NOMO-1 (cell line): ENCODE results near the gene SNX20.

Source experiments
- DNase-seq, 2 experiments: peaks; one replicate each; lab custom pipeline; 2025; ENCODE audit not compliant: unreplicated experiment in 2 of 2; lab: John Stamatoyannopoulos, UW

Gene SNX20

DNA sequence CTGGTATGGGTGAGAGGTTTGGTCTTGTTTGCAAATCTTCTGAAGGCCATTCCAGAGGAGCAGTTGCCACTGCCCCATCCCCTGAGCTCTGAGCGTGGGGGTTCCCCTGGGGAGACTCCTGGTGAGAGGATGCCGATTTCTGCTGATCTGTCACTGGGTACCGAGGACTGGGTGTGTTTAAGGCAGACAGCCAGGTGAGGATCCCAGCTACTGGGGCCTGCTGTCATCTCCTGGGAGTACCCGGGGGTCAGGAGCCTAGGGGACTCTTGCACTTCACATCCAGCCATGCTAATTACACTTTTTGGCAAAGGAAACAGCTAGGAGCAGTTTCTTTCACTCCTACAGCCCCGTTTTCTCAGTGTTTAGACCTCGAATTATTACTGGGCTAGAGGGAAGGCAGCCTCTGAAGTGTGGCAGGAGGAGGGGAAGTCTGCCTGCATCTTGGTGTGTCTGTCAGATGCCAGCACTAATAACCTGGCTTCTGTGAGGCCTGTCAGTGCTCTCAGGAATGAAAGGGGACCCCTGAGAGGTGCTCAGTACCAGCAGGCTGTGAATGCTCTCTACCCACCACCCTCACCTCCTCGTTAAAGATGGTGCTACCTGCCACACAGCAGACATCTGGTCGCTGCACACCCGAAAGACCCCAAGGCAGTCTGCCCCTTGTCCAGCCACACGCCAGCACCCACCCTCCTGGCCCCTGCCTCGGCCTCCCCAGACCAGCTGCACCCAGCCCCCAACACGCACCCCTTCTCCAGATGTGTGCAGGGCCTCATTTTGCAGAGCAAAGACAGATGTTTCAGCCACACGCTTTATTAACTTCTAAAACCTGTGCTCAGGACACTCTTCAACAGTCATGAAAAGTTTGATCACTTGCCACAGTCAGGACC, 43.2 kb downstream of the SNX20 start:
- DNase-seq, result no peak

DNA sequence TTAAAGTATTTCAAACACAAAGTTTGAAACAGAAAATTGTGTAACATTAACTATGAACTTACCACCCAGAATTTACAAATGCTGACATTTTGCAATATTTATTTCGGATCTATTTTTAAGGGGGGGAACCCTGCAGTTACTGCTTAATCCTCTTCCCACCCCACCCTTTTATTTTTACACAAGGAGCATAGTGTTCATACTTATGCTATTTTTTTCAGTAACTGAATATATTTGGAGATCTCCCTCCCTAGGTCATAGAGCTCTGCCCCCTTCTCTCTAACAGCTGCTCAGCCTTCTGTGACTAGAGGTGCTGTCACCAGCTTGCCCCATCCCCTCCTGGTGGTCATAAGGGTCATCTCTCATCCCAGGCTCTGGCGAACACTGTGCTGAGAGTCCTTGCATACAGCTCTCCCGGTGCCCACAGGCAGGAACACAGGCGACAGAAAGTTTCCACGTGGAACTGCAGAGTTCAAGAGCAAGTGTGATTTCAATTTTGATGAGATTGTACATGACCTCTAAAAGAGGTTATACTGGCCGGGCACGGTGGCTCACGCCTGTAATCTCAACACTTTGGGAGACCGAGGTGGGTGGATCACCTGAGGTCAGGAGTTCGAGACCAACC, 44.2 kb downstream of the SNX20 start:
- no peak for DNase-seq

DNA sequence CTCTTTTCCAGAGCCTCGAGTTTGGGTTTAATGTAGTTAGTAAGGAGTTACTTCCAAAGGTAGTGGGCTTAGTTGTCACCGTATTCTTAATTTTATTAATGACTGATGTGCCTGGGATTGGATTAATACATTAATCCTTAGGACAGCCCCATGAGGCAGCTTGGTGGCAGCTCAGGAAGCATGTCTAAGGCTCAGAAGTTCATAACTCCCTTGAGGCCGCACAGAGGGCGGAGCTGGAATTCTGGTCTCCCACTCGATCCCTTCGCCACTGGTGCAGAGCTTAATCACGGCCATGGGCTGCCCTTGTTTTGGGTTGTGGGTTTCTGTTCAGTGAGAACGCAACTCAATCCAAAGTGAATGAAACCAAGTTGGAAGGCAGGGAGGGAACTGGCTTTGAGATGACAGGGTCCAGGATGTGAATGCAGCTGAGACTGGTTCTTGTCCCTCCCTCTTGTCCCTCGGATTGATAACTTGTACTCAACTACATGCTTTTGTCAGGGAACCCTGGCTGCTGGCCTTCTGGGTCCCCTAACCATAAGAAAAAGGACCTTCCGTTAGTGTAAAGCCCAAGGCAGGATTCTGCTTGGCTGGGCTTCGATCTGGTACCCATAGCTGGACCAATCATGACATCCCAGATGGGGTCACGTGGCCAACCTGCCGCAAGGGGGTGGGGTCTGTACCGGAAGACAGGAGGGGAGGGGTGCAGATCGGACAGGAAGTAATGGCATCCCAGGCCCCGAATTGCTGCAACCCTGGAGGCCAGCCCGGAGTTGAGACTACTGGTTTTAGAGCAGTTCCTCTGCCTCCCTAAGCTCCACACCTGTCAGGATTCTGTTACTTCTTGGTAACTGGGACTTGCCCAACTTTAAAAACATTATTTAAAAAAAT, 45.4 kb downstream of the SNX20 start:
- DNase-seq, result no peak

DNA sequence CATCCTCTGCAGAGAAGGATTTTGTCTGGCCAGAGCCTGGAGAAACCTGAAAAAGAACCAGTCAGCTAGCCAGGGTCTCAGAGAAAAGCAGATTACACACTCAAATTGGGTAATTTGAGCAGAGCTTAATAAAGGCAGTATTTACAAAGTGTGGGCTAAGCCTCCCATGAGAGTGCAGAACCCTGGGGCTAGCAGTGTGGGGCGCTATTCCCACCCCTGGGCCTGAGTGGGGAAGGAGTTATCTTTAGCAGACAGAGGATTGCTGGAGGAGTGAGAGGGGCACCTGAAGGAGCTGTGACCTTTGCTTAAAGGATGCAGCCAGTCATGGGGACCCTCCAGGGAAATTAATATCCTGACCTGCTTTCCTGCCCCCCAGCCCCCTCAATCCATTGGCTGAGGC, 46.2 kb downstream of the SNX20 start:
- DNase-seq, result no peak

DNA sequence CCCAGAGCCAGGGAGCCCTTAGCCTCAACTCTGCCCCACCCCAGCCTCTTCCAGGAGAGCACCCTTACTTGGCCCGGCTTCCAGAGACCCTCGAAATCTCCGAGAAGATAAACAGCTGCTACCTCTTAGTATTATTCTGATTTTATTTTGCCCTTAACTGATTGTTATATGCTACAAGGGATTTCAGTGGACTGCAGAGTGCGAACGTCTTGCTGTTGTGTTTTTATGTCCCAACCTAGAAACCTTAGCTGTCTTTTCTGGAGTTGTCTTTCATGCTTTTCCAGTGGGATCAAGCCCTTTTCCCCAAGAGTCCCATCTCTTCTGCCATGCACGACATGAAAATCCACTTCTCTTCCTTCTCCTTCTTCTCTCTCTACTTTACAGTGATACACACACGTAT, 47.0 kb downstream of the SNX20 start:
- no peak for DNase-seq

DNA sequence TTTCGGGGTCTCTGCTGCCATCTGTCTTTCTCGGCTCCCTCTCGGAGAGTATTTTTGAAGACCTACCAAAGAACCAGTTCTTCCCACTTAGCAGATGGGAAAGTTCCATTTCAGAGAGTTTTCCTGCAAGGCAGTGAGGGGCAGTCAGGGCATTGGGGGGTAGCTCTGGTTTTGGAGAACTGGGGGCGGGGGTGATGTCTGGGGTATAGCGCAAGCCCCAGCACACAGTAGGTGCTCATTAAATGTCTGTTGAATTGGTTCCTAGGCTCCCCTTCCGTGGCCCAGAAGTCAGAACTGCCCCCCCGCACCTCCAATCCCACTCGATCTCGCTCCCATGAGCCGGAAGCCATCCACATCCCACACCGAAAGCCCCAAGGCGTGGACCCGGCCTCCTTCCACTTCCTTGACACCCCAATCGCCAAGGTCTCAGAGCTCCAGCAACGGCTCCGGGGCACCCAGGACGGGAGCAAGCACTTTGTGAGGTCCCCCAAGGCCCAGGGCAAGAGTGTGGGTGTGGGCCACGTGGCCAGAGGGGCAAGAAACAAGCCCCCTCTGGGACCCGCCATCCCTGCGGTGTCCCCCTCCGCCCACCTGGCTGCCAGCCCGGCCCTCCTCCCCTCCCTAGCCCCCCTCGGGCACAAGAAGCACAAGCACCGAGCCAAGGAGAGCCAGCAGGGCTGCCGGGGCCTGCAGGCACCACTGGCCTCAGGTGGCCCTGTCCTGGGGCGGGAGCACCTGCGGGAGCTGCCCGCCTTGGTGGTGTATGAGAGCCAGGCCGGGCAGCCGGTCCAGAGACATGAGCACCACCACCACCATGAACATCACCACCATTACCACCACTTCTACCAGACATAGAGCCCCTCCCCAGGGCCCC, 47.9 kb downstream of the SNX20 start:
- DNase-seq, result no peak

DNA sequence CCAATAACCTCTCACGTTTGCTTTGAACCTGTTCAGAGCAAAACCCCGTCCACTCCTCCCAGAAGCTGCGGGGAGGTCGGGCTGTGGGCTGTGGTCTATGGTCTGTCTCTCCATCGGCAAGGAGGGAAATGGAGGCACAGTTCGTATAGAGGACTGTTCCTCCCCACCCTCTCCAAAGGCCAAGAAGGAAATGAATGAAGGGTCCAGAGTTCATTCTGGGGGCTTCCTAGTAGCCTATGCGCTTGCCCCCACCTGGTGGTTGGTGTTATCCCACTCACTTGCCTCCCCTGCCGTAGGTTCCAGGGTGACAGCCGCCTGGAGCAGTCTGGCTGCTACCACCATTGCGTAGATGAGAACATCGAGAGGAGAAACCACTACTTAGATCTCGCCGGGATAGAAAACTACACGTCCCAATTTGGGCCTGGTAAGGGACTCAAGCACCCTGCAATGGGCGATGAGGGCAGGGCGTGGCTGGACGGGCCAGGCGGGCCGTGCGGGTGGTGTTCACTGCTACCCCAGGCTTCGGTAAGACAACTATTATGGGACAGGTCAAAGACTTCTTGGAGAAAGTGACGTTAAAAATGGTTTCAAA, 49.0 kb downstream of the SNX20 start:
- DNase-seq, result no peak

DNA sequence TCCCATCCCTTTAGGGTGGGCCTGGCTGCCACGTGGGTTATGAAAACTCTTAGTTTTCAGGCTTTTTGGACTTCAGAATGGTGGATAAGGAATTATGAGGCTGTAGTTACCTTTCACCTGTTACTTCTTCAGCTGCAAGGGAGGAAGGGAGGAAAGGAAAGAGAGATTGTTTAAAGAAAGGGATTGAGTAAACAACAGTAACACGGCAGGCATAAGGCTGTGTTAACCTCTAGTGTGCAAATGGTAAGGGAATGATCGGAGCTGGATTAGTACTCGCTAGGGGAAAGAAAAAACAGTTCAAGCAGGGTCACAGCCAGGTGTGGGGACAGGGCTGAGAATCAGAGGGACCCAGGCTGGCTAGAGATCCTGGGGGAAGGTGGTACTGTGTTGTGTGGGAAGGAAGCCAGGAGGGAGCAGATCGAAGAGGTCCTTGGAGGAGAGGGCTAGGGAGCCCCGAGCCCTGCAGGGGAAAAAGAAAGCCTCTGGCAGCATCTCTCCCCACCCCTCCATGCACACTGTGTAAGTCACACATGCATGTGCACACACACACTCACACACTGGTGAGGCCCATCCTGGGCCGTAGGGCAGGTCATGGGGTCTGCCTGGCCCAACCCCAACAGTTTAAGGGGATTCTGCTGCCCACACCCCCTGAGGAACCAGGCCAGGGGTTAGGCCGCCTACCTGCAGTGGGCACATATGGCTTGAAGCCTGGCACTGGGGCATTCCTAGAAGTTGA, 49.7 kb downstream of the SNX20 start:
- no peak for DNase-seq

DNA sequence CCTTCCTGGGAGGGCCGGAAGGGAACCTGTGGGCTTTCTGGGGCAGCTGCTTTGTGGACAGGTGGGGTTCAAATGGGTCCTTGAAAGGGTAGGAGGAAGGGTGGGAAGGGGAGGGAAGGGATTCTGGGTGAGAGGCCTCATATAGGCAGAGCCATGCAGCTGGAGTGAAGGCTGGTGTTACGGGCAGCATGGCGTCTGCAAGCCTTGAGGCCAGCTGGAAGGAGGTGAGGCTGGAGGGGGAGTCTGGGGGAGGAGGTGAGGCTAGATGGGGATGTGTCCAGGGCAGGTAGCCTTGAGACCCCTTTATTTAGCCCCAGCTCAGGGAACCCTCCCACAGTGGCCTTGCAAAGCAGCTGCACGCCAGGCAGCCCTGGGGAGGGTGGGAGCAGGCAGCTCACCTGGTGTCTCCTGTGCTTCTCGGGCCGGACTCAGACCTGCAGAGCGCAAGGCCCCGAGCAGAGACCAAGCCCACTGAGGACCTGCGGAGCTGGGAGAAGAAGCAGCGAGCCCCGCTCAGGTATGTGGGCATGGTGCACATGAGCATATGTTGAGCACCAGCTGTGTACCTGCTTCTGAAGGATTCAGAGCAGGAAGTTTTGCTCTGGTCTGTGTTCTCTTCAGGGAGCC, 50.6 kb downstream of the SNX20 start:
- no peak for DNase-seq

DNA sequence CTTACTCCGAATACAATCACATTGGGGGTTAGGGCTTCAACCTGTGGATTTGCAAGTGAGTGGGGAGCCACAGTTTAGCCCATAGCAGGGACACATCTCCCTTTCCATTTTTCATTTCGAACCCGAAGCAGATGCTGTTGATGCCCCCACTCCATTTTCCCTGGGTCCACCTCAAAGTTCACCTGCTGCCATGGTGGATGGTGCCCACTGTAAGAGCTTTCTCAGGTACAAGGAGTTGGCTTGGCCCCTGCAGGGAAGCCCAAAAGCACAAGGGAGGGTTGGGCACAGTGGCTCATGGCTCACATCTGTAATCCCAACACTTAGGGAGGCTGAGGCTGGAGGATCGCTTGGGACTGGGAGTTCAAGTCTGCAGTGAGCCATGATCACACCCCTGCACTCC, 51.8 kb downstream of the SNX20 start:
- DNase-seq, result no peak

DNA sequence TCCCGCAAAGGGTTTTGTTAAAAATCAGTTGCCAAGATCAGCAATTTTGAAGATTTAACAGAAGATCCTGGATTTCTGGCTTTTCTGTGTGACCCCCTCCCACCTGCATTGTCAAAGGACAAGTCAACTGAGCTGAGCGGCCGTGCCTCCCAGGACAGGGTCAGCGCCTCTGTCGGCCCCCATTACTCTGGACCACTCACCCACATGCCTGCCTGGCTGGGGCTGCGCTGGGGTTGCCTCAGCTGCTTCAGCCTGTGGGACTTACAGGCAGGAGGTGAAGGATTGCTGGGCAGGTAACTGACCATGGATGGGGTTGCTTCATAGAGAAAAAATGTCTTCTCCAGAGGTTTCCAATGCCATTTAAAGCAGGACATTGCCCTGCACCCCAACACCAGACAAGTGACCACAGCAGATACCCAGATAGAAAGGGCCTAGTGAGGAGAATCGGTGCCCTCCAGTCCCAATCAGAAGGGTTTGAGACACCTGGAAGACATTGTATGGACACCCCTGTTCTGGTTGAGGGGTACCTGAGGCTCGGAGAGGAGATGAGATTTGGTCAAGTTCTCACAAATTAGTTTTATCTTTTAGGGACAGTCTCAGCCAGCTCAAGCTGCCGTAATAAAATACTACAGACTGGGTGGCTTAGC, 52.8 kb downstream of the SNX20 start:
- DNase-seq, result no peak

DNA sequence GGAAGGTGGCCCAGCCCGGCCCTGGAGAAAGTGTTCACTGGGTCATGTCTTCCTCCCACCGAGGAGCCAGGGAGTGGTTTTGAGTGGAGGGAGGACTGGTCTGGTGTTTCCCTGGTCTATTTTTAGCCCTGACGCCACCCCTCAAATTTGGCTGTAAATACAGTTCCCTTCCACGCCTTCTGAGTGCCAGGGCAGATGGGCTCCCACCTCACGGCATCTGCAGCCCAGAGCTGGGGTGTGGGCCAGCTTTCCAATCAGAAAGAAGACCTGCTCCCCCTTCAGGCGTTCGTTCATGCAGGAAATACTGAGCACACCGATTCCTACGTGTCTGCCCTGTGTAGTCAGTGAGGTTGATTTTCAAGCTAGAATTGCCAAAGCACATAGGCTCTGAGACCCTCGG, 53.7 kb downstream of the SNX20 start:
- peak in 1 of 2 experiments; percentile 39 for DNase-seq

DNA sequence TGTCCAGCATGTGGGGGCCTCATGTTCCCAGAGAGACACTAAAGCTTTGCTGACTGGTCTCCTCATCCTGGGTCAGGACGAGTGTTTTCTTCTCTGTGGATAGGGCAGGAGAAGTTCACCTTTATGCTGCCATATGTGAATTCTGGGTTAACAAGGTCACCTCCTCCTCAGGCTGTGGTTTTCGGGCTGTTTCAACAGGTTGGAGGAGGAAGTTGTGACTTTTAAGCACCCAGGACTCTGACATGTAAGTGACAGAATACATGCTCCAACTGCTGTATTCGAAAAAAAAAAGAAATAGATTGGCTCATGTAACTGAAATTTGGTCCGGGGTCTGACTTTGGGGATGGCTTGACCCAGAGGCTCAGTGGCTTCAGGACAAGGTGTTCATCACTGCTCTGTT, 54.2 kb downstream of the SNX20 start:
- peak in 1 of 2 experiments; percentile 56 for DNase-seq

DNA sequence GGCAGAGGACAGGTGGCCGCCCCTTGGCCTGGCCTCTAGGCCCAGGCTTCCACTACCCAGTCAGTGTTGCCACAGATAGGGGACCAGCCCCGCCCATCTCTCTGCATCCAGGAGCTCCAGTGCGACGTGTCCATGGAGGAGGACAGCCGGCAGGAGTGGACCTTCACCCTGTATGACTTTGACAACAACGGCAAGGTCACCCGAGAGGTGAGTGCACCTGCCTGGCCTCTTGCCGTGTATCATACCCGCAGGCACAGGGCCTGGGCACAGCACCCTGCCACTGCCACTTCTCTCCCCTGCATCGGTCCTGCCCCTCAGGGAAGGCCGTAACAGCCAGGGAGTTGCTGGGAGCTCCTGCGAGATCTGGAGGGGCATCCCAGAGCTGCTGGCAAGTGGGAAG, 55.7 kb downstream of the SNX20 start:
- no peak for DNase-seq

DNA sequence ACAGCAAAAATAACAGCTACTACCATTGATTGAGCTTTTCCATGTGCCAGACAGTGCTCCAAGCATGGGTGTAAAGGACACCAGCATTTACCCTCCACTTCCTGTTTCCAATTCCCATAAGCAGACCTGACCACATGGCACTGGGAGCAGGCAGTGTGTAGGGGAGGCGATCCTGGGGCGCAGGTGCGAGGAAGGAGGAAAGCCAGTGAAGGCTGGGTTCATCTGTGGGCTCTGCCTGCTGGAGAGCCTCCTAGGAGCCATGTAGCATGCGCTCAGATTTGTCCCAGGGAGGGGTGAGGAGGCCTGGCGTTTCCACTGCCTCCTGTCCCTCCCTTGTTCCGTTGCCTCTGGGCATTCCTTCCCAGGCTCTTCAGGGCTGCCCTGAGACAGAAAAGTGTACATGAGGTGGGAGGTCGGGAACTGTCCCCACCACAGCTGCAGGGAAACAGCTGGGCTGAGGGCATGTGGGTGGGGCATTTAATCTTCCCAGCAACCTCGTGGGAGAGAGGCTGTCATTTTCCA, 56.6 kb downstream of the SNX20 start:
- DNase-seq, result no peak

DNA sequence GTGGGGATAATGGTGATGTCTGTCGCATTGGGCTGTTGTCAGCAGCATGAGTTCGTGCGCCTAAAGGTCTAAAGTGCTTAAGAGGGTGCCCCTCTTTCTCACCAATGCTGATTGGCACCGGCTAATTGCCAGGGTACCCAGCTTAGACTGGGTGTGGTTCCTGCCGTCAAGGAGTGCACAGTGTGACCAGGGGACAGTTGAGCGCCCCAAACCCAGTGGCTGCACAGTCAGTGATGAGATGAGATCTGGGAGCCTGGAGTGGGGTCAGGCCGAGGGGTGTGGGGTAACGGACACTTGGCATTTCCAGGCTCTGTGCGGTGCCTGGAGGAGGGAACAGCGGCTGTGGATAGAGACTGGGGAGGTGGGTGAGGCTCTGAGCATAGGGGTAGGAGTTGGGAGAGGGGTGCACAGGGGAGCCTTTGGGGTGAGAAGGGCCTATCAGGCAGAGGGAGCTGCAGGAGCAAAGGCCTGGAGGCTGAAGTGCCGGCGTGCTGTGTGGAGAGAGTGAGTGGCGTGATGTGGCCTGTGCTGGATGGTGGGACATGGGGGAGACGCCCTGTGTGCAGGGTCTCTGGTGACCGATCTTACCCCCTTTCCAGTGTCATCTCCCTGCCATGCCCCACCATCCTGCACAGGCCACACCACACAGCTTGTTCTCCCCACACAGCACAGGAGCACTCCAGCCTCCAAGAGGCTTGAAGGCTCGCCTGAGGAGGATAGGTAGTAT, 58.3 kb downstream of the SNX20 start:
- DNase-seq, result no peak

DNA sequence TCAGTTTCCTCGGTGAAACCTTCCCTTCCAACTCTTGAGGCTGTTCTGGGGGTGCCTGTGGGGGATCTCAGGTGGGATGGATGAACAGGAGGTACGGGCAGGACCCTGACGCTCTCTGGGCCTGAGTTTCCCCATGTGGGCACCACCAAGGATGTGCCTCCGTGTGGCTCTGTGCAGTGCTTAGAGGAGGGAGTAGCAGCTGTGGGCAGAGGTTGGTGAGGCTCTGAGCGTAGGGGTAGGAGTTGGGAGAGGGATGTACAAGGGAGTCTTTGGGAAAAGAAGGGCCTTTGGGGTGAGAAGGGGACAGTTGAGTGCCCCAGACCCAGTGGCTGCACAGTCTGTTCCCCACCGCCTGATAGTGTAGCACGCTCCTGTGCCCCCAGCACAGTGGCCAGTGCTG, 59.1 kb downstream of the SNX20 start:
- no peak for DNase-seq
